Measurements from ENCODE around the gene KAZN. TPM values are rescaled to one million over a fixed set of nuclear protein-coding genes. Genes with fewer than 3 reads are reported as not detected.

KAZN gene
- total and polyA plus RNA-seq, 2 of the 8 experiments (the other 6 are each of a cell fraction or from before 2014, with no cell fraction given) = 3.7 to 11.8 TPM

DNA sequence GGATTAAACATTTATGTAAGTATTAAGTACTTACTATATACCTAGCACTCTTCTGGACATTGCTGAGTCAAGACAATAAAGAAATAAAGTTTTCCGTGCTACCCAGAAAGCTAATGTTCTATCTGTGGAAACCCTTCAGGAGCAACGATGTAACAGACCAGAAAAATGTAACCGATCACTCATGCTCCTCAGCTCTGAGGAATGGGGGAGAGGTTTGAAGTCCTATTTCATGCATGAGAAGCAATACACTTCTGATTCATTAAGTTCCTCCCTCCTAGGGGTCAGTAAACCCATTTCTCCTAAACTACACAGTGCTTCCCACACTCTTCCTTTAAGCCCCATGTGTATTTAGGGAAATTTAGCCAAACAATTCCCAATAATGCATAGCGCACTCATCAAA is 25.6 kb upstream of the KAZN start:
- Histone ChIP-seq H3K9me3 (ENCODE audit: insufficient read depth in 2 of 2, low read depth in 1 of 2, low read length in 1 of 2) (no peaks in the 10 kb centered on the region), H3K9ac (replicated peaks in 1 of 4; ENCODE audit: extremely low read depth in 1 of 4, low read depth in 3 of 4, low read length in 3 of 4) (no peak overlapping the region), H2BK15ac (ENCODE audit: low read length) (no peak overlapping the region), H3K27ac (ENCODE audit: low read depth, low read length) (no peak overlapping the region), H3K18ac (ENCODE audit: extremely low read depth, low read length) (no peak overlapping the region), H3K27me3 (replicated peaks in 1 of 4; ENCODE audit: control insufficient read depth in 3 of 4, extremely low read depth in 1 of 4, insufficient read depth in 3 of 4, low read length in 3 of 4) (no peaks in the 10 kb centered on the region; a peak in 1 of 7 replicates), H4K8ac (ENCODE audit: extremely low read depth, insufficient read depth, low read length) (no peak overlapping the region), H2AFZ (ENCODE audit: low read length) (no peak overlapping the region), H3K23me2 (ENCODE audit: low read depth, low read length) (peaks cover 3% of the 10 kb centered on the region; the same call in 1 of the 2 replicates), H2AK5ac (ENCODE audit: low read depth, low read length) (no peak overlapping the region), H3K79me1 (ENCODE audit: low read depth, low read length) (no peaks in the 10 kb centered on the region), H3K4me2 (ENCODE audit: insufficient read depth in 1 of 2, low read depth in 2 of 2, low read length in 2 of 2) (no peak overlapping the region), H2BK120ac (replicated peaks; ENCODE audit: low read depth, low read length) (no peak overlapping the region), H3K23ac (ENCODE audit: insufficient read length) (no peak overlapping the region), H4K20me1 (replicated peaks in 1 of 2; ENCODE audit: control insufficient read depth in 1 of 2, insufficient read depth in 2 of 2, low read length in 2 of 2) (peaks cover 0 to 2% of the 10 kb centered on the region in 2 experiments), H4K91ac (replicated peaks; ENCODE audit: insufficient read length, low read length) (no peak overlapping the region), H3K4ac (replicated peaks; ENCODE audit: insufficient read length, low read depth, low read length) (no peak overlapping the region), H3K4me3 (ENCODE audit: extremely low read depth in 1 of 4, insufficient read depth in 2 of 4, low read depth in 3 of 4, low read length in 4 of 4) (no peak overlapping the region), H2BK12ac (ENCODE audit: low read depth, low read length) (no peak overlapping the region), H3K79me2 (ENCODE audit: control insufficient read depth in 1 of 2, insufficient read depth in 2 of 2, low read length in 2 of 2) (no peaks in the 10 kb centered on the region), H2BK20ac (ENCODE audit: low read length) (no peak overlapping the region), H3K36me3 (ENCODE audit: control insufficient read depth in 2 of 4, insufficient read depth in 4 of 4, low read length in 3 of 4) (no peaks in the 10 kb centered on the region), H3K4me1 (replicated peaks in 1 of 4; ENCODE audit: control insufficient read depth in 3 of 4, insufficient read depth in 4 of 4, low read length in 3 of 4) (peaks cover 0 to 4% (median 0%) of the 10 kb centered on the region in 4 experiments; a peak in 2 of 7 replicates), H3K56ac (replicated peaks; ENCODE audit: insufficient read length, low read depth, low read length) (no peak overlapping the region), H3K14ac (ENCODE audit: insufficient read length) (no peak overlapping the region), H4K5ac (ENCODE audit: insufficient read length, low read depth, low read length) (no peak overlapping the region), H2BK5ac (ENCODE audit: low read depth, low read length) (no peak overlapping the region)
- ChIA-PET POLR2A (ENCODE audit: partially characterized antibody) (interaction anchor here (1.3 kb wide), 1 partner anchor 20 kb away, joined by 3 read pairs; no protein-coding TSS in a partner anchor), CTCF (ENCODE audit: partially characterized antibody) (interaction anchor here (0.6 to 3.9 kb wide), 20 partner anchors 10 to 474 kb away, joined by 3 to 24 read pairs (median 4); no protein-coding TSS in a partner anchor)
- TF ChIP-seq NRF1 (IDR thresholded peaks at IDR 0.05; ENCODE audit: low read depth, low read length) (no peak), SP4 (IDR thresholded peaks at IDR 0.05; ENCODE audit: low read length) (no peak), CREB1 (IDR thresholded peaks at IDR 0.05) (no peak), RFX5 (IDR thresholded peaks at IDR 0.05; ENCODE audit: borderline replicate concordance, low read depth, low read length) (no peak), RNF2 (IDR thresholded peaks at IDR 0.05; ENCODE audit: borderline replicate concordance, low read depth, low read length, missing control alignments, poor library complexity, severe bottlenecking) (no peak)
- DNase-seq (ENCODE audit: low read depth in 1 of 2, low spot score in 2 of 2) (no peak), FAIRE-seq (no peak)
- WGBS, 2 experiments (ENCODE audit: extremely low coverage in 1 of 2, insufficient coverage in 1 of 2, insufficient read length in 1 of 2, insufficient replicate concordance in 2 of 2, low coverage in 1 of 2, low lambda C conversion rate in 2 of 2, missing lambda C conversion rate in 1 of 2) = 88% methylated on average over 4 of the region's 4 CpGs; no CpG with 5 or more reads in 1 of the 2 experiments
